ENCODE measurements around the gene RERE. TPM values are rescaled to one million over a fixed set of nuclear protein-coding genes. Genes with fewer than 3 reads are reported as not detected.

RERE gene
- total RNA-seq, 2 experiments from 2014 or later = 45.8 to 57.1 TPM

DNA sequence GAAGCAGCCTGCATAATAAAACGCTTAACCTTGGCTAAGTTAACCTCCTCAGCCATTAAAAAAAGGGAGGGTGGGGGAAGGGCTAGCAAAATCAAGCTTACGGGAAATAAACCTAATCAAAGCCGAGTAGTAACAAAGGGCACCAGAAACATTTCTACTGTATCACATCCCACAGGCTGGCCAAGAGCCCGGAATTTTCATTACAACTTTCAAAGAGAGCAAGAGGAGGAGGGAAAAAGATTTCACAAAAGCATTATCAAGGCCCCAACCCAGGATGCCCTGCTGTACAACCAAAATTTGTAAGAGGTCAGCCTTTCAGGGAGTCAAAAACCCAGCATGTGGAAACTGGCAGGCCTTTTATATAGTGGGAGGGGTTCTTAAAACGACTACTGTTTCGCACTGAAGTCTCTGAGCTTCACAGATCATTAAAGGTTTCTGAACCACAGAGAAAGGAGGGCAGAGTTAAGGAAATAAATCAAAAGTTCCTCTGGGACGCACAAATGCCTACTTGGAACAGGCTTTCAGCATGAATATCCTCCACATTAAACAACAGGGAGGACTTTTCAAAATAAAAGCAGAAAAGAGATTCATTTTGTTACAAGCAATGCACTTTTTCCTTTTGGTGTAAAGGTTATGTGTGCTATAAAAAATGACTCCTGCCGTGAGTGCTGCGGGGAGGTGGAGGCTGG is 409.1 kb downstream of the RERE start:
- Mint-ChIP-seq H3K4me1 (ENCODE audit: low read depth) (peaks cover 55% of the 10 kb centered on the region), H3K4me3 (no peak overlapping the region), H3K36me3 (ENCODE audit: low read depth) (peaks cover 35% of the 10 kb centered on the region), H3K27ac (peak overlapping the region; percentile 0), H3K9me3 (no peaks in the 10 kb centered on the region), H3K27me3 (no peaks in the 10 kb centered on the region)
- ChIA-PET CTCF (interaction anchor here (0.9 to 4.8 kb wide), 12 partner anchors 10 to 441 kb away, joined by 3 to 47 read pairs (median 4); no protein-coding TSS in a partner anchor), POLR2A (interaction anchor here (1.4 to 3.1 kb wide), 3 partner anchors 11 to 23 kb away, joined by 4 to 14 read pairs (median 10); no protein-coding TSS in a partner anchor)
- DNase-seq (no peak), ATAC-seq (no peak)
- intact Hi-C loops (cut with micrococcal nuclease) = no loop called here
- TF ChIP-seq, protein P1, sequence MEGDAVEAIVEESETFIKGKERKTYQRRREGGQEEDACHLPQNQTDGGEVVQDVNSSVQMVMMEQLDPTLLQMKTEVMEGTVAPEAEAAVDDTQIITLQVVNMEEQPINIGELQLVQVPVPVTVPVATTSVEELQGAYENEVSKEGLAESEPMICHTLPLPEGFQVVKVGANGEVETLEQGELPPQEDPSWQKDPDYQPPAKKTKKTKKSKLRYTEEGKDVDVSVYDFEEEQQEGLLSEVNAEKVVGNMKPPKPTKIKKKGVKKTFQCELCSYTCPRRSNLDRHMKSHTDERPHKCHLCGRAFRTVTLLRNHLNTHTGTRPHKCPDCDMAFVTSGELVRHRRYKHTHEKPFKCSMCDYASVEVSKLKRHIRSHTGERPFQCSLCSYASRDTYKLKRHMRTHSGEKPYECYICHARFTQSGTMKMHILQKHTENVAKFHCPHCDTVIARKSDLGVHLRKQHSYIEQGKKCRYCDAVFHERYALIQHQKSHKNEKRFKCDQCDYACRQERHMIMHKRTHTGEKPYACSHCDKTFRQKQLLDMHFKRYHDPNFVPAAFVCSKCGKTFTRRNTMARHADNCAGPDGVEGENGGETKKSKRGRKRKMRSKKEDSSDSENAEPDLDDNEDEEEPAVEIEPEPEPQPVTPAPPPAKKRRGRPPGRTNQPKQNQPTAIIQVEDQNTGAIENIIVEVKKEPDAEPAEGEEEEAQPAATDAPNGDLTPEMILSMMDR (IDR thresholded peaks at IDR 0.05) = no peak

DNA sequence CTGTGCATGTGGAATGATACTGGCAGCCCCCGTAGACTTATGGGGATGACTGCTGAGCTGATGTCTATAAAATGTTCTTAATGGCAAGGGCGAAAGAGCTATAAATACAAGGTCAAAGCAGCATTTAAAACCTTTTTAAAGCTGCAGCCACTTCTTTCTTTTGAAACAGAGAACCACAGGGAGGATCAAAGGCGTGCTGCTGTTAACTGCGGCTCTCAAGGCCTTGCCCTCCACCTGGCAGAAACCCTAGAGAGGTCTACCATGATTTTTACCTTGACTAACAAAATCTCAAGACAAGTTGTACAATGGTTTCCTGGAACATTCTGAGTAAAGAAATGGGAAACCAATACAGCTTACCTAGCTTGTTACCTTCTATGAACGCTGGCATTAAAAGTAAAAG is 409.8 kb downstream of the RERE start:
- H3K4me3 Mint-ChIP-seq = no peak overlapping the region
- peaks cover 54% of the 10 kb centered on the region for H3K4me1 Mint-ChIP-seq (ENCODE audit: low read depth)
- intact Hi-C loops (cut with micrococcal nuclease) = no loop called here
- peaks cover 32% of the 10 kb centered on the region for H3K36me3 Mint-ChIP-seq (ENCODE audit: low read depth)
- POLR2A ChIA-PET = interaction anchor here (1.4 to 3.1 kb wide), 3 partner anchors 10 to 22 kb away, joined by 4 to 14 read pairs (median 10); no protein-coding TSS in a partner anchor
- no peaks in the 10 kb centered on the region for H3K9me3 Mint-ChIP-seq
- DNase-seq (no peak), ATAC-seq (no peak)
- TF ChIP-seq, protein P1 (IDR thresholded peaks at IDR 0.05) = no peak
- CTCF ChIA-PET = interaction anchor here (0.9 to 4.8 kb wide), 8 partner anchors 10 to 442 kb away, joined by 3 to 47 read pairs (median 4); no protein-coding TSS in a partner anchor
- no peaks in the 10 kb centered on the region for H3K27me3 Mint-ChIP-seq
- no peak overlapping the region for H3K27ac Mint-ChIP-seq

DNA sequence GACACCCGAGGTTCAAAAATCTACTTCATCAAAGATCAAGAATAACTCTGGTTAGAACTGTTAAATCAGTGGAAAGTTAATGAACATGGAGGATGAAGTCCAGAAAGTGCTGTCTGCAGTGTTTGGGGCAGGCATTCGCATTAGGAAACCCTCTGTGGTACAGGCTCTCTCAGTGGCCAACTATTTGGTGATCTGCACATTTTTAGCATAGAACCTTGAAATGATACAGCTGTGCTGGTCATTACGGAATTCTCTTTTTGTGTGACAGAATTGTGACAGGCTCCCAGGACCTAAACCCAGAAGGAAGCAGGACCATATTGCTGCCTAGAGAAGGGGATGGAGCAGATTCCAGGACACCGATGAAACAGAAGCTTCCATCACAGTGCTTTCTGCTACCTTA is 410.5 kb downstream of the RERE start:
- POLR2A ChIA-PET = interaction anchor here (1.0 to 3.1 kb wide), 4 partner anchors 9 to 103 kb away, joined by 3 to 14 read pairs (median 7); no protein-coding TSS in a partner anchor
- no peaks in the 10 kb centered on the region for H3K27me3 Mint-ChIP-seq
- H3K9me3 Mint-ChIP-seq = no peaks in the 10 kb centered on the region
- H3K27ac Mint-ChIP-seq = no peak overlapping the region
- CTCF ChIA-PET = interaction anchor here (1.0 to 4.8 kb wide), 6 partner anchors 13 to 442 kb away, joined by 3 to 47 read pairs (median 4); no protein-coding TSS in a partner anchor
- H3K4me1 Mint-ChIP-seq (ENCODE audit: low read depth) = peaks cover 47% of the 10 kb centered on the region
- TF ChIP-seq, protein P1 (IDR thresholded peaks at IDR 0.05) = no peak
- intact Hi-C loops (cut with micrococcal nuclease) = no loop called here
- peaks cover 36% of the 10 kb centered on the region for H3K36me3 Mint-ChIP-seq (ENCODE audit: low read depth)
- H3K4me3 Mint-ChIP-seq = no peak overlapping the region
- ATAC-seq = no peak
- no peak for DNase-seq

DNA sequence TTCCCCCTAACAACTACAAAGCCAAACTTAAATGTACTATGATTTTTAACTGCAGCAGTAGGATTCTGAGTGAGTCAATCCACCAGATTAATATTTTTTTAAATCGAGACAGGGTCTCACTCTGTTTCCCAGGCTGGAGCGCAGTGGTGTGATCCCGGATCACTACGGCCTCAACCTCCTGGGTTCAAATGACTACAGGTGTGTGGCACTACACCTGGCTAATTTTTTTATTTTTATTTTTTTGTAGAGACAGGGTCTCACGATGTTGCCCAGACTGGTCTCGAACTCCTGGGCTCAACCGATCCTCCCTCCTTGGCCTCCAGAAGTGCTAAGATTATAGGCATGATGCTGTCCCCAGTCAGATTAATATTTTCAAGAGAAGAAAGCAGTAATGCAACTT is 411.4 kb downstream of the RERE start:
- TF ChIP-seq, protein P1 (IDR thresholded peaks at IDR 0.05) = no peak
- peaks cover 39% of the 10 kb centered on the region for H3K36me3 Mint-ChIP-seq (ENCODE audit: low read depth)
- no peak for DNase-seq
- intact Hi-C loops (cut with micrococcal nuclease) = no loop called here
- H3K27me3 Mint-ChIP-seq = no peaks in the 10 kb centered on the region
- H3K4me1 Mint-ChIP-seq (ENCODE audit: low read depth) = peaks cover 44% of the 10 kb centered on the region
- no peaks in the 10 kb centered on the region for H3K9me3 Mint-ChIP-seq
- ATAC-seq = no peak
- ChIA-PET CTCF (interaction anchor here (2.3 kb wide), 1 partner anchor 443 kb away, joined by 6 read pairs; no protein-coding TSS in a partner anchor), POLR2A (interaction anchor here (1.0 kb wide), 1 partner anchor 104 kb away, joined by 3 read pairs; no protein-coding TSS in a partner anchor)
- H3K4me3 Mint-ChIP-seq = no peak overlapping the region
- no peak overlapping the region for H3K27ac Mint-ChIP-seq
